ENCODE measurements around the gene SARM1. TPM values are rescaled to one million over a fixed set of nuclear protein-coding genes. Genes with fewer than 3 reads are reported as not detected.

Gene SARM1
- total and polyA plus RNA-seq, 2 of the 13 experiments (the other 11 are each of a cell fraction or from before 2014, with no cell fraction given) = 0.73 to 0.86 TPM

- TF ChIP-seq ZNF577 (CRISPR knock-in tag; IDR thresholded peaks at IDR 0.05; ENCODE audit: borderline replicate concordance, low read depth) = no peak
- TF ChIP-seq, protein P1, sequence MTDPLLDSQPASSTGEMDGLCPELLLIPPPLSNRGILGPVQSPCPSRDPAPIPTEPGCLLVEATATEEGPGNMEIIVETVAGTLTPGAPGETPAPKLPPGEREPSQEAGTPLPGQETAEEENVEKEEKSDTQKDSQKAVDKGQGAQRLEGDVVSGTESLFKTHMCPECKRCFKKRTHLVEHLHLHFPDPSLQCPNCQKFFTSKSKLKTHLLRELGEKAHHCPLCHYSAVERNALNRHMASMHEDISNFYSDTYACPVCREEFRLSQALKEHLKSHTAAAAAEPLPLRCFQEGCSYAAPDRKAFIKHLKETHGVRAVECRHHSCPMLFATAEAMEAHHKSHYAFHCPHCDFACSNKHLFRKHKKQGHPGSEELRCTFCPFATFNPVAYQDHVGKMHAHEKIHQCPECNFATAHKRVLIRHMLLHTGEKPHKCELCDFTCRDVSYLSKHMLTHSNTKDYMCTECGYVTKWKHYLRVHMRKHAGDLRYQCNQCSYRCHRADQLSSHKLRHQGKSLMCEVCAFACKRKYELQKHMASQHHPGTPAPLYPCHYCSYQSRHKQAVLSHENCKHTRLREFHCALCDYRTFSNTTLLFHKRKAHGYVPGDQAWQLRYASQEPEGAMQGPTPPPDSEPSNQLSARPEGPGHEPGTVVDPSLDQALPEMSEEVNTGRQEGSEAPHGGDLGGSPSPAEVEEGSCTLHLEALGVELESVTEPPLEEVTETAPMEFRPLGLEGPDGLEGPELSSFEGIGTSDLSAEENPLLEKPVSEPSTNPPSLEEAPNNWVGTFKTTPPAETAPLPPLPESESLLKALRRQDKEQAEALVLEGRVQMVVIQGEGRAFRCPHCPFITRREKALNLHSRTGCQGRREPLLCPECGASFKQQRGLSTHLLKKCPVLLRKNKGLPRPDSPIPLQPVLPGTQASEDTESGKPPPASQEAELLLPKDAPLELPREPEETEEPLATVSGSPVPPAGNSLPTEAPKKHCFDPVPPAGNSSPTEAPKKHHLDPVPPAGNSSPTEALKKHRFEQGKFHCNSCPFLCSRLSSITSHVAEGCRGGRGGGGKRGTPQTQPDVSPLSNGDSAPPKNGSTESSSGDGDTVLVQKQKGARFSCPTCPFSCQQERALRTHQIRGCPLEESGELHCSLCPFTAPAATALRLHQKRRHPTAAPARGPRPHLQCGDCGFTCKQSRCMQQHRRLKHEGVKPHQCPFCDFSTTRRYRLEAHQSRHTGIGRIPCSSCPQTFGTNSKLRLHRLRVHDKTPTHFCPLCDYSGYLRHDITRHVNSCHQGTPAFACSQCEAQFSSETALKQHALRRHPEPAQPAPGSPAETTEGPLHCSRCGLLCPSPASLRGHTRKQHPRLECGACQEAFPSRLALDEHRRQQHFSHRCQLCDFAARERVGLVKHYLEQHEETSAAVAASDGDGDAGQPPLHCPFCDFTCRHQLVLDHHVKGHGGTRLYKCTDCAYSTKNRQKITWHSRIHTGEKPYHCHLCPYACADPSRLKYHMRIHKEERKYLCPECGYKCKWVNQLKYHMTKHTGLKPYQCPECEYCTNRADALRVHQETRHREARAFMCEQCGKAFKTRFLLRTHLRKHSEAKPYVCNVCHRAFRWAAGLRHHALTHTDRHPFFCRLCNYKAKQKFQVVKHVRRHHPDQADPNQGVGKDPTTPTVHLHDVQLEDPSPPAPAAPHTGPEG (CRISPR knock-in tag; IDR thresholded peaks at IDR 0.05) = peak; percentile 95
- peak; percentile 39; the same call in 1 of the 2 replicates for TF ChIP-seq SUZ12 (IDR thresholded peaks at IDR 0.05; ENCODE audit: low read depth, low read length)
- no peak for TF ChIP-seq GZF1 (CRISPR knock-in tag; IDR thresholded peaks at IDR 0.05)
- no peak for TF ChIP-seq NCOA5 (CRISPR knock-in tag; IDR thresholded peaks at IDR 0.05)
- TF ChIP-seq CSRNP1 (CRISPR knock-in tag; IDR thresholded peaks at IDR 0.05) = peak; percentile 96
- TF ChIP-seq ZNF276 (CRISPR knock-in tag; IDR thresholded peaks at IDR 0.05; ENCODE audit: low read depth) = no peak
- TF ChIP-seq YEATS2 (CRISPR knock-in tag; IDR thresholded peaks at IDR 0.05; ENCODE audit: borderline replicate concordance) = peak; percentile 96
- no peak for TF ChIP-seq ZNF660 (CRISPR knock-in tag; IDR thresholded peaks at IDR 0.05; ENCODE audit: borderline replicate concordance, low read depth)
- TF ChIP-seq IRX3 (CRISPR knock-in tag; IDR thresholded peaks at IDR 0.05; ENCODE audit: borderline replicate concordance, low read depth) = no peak
- no peak; the same call in 1 of the 2 replicates for TF ChIP-seq FOXM1 (CRISPR knock-in tag; IDR thresholded peaks at IDR 0.05)
- TF ChIP-seq ZNF839 (CRISPR knock-in tag; IDR thresholded peaks at IDR 0.05; ENCODE audit: borderline replicate concordance) = no peak
- peak; percentile 97 for TF ChIP-seq SAP130 (CRISPR knock-in tag; IDR thresholded peaks at IDR 0.05; ENCODE audit: low read depth)
- no peak for TF ChIP-seq HMG20B (CRISPR knock-in tag; conservative IDR thresholded peaks at IDR 0.05)
- no peak for TF ChIP-seq TCF7 (IDR thresholded peaks at IDR 0.05; ENCODE audit: low read depth)
- no peak for TF ChIP-seq CEBPG (CRISPR knock-in tag; IDR thresholded peaks at IDR 0.05)
- TF ChIP-seq ZNF17 (CRISPR knock-in tag; IDR thresholded peaks at IDR 0.05) = no peak; the same call in 1 of the 2 replicates
- TF ChIP-seq ATF3 (CRISPR knock-in tag; IDR thresholded peaks at IDR 0.05) = no peak
- no peak for TF ChIP-seq TRIM24 (CRISPR knock-in tag; IDR thresholded peaks at IDR 0.05)
- TF ChIP-seq NRL (CRISPR knock-in tag; IDR thresholded peaks at IDR 0.05; ENCODE audit: borderline replicate concordance) = no peak
These were observed 14.2 kb upstream of the SARM1 start, which contains the start of gene POLDIP2 (continued) for GRCh38 chr17:28357061-28357900.
